Spinal cord (tissue), 10 donors: Measurements from ENCODE around the gene ADAM19. TPM values are rescaled to one million over a fixed set of nuclear protein-coding genes. Genes with fewer than 3 reads are reported as not detected.
"Not testable (repeated sequence)": the region's sequence is repeated elsewhere in the genome, so short reads cannot be mapped to it uniquely, and the experiment has no call there.

ENCODE experiments used
- DNase-seq, 6 donors: peaks; one replicate each; pipeline versions ENCODE4 v3.0.0 to v3.0.0-alpha.2; 2013 to 2015; ENCODE audit warnings: low spot score in 6 of 6, low read depth in 4 of 6
- H3K27ac ChIP-seq: one replicate; pipeline ENCODE4 v1.5.1; 2013; ENCODE audit warnings: low read depth, low read length, control low read depth
- H3K27me3 ChIP-seq: one replicate; pipeline ENCODE4 v1.6.1; 2013; ENCODE audit warnings: low read length; ENCODE audit not compliant: control insufficient read depth, insufficient read depth
- H3K36me3 ChIP-seq: one replicate; pipeline ENCODE4 v1.6.1; 2013; ENCODE audit warnings: low read length; ENCODE audit not compliant: control insufficient read depth, insufficient read depth
- H3K4me1 ChIP-seq: one replicate; pipeline ENCODE4 v1.6.1; 2013; ENCODE audit warnings: low read length; ENCODE audit not compliant: control insufficient read depth, insufficient read depth
- H3K4me3 ChIP-seq: one replicate; pipeline ENCODE4 v1.5.1; 2013; ENCODE audit warnings: low read depth, low read length, control low read depth
- H3K9me3 ChIP-seq: one replicate; pipeline ENCODE4 v1.6.1; 2013; ENCODE audit warnings: low read length; ENCODE audit not compliant: control insufficient read depth, insufficient read depth
- WGBS: methylation state at CpG from one replicate; pipeline ENCODE4 v1.1.5; 2013; ENCODE audit warnings: missing lambda C conversion rate; ENCODE audit not compliant: insufficient coverage; 5-methylcytosine and 5-hydroxymethylcytosine counted together
- polyA plus RNA-seq, 2 donors: library from polyadenylated mRNA; unstranded; fragments of 120-200 nt; gene quantifications; one replicate each; pipeline ENCODE4 v1.2.1, GENCODE V29; 2013; ENCODE audit not compliant: insufficient read length in 2 of 2
- total RNA-seq, 2 donors: library from RNA; depleted of rRNA in 1 of 2; stranded (reverse); fragments of 120-200 nt in 1 of 2; fragments of >200 nt in 1 of 2; gene quantifications; one replicate each; pipeline versions ENCODE4 v1.2.3 to v1.2.4, GENCODE V29; 2013 to 2014
- donor health status: healthy.

The ADAM19 gene
- total and polyA plus RNA-seq, 4 donors: 11.7 to 16.2 (median 15.8) TPM

- no peaks in the 10 kb centered on the region for H3K9me3 ChIP-seq
- no peak for DNase-seq
- no peak overlapping the region for H3K27ac ChIP-seq
- 98% methylated on average over 3 of the region's 5 CpGs for WGBS
- no peaks in the 10 kb centered on the region for H3K27me3 ChIP-seq
- peaks cover 26% of the 10 kb centered on the region for H3K36me3 ChIP-seq
- H3K4me1 ChIP-seq: peaks cover 5% of the 10 kb centered on the region
- H3K4me3 ChIP-seq: no peak overlapping the region
Observed at GRCh38 chr5:157494178-157494832, 81.3 kb downstream of the ADAM19 start.

- Histone ChIP-seq H3K36me3 (peaks cover 36% of the 10 kb centered on the region), H3K4me3 (no peak overlapping the region), H3K9me3 (no peaks in the 10 kb centered on the region), H3K27ac (no peak overlapping the region), H3K27me3 (no peaks in the 10 kb centered on the region), H3K4me1 (peaks cover under 1% of the 10 kb centered on the region)
- DNase-seq: no peak
- WGBS: 95% methylated on average over 7 of the region's 9 CpGs
Observed at GRCh38 chr5:157492886-157493285, 82.7 kb downstream of the ADAM19 start.

- H3K36me3 ChIP-seq: peaks cover 36% of the 10 kb centered on the region
- WGBS: 85% methylated on average over 9 of the region's 11 CpGs
Observed at GRCh38 chr5:157491471-157491995, 84.0 kb downstream of the ADAM19 start.

GRCh38 chr5:157487358-157487757 is 88.2 kb downstream of the ADAM19 start:
- H3K36me3 ChIP-seq: peaks cover 38% of the 10 kb centered on the region
- 90% methylated on average over 3 of the region's 3 CpGs for WGBS
- H3K4me1 ChIP-seq: no peaks in the 10 kb centered on the region
- no peak overlapping the region for H3K4me3 ChIP-seq
- no peak for DNase-seq
- H3K27ac ChIP-seq: no peak overlapping the region
- no peaks in the 10 kb centered on the region for H3K27me3 ChIP-seq
- H3K9me3 ChIP-seq: no peaks in the 10 kb centered on the region

More at GRCh38 chr5:157491471-157491995, 84.0 kb downstream of the ADAM19 start:
- Histone ChIP-seq H3K4me1 (no peaks in the 10 kb centered on the region), H3K27me3 (no peaks in the 10 kb centered on the region), H3K9me3 (no peaks in the 10 kb centered on the region), H3K4me3 (no peak overlapping the region), H3K27ac (no peak overlapping the region)
- no peak for DNase-seq

GRCh38 chr5:157486861-157487260 is 88.7 kb downstream of the ADAM19 start:
- WGBS: 83% methylated on average over 3 of the region's 3 CpGs
- no peak overlapping the region for H3K4me3 ChIP-seq
- H3K9me3 ChIP-seq: no peaks in the 10 kb centered on the region
- no peak for DNase-seq
- peaks cover 38% of the 10 kb centered on the region for H3K36me3 ChIP-seq
- H3K27me3 ChIP-seq: no peaks in the 10 kb centered on the region
- H3K27ac ChIP-seq: no peak overlapping the region
- no peaks in the 10 kb centered on the region for H3K4me1 ChIP-seq

GRCh38 chr5:157486221-157486681 is 89.3 kb downstream of the ADAM19 start:
- 91% methylated on average over 5 of the region's 8 CpGs for WGBS
- H3K27me3 ChIP-seq: no peaks in the 10 kb centered on the region
- H3K36me3 ChIP-seq: peaks cover 38% of the 10 kb centered on the region
- no peaks in the 10 kb centered on the region for H3K4me1 ChIP-seq
- DNase-seq: no peak
- no peaks in the 10 kb centered on the region for H3K9me3 ChIP-seq
- H3K27ac ChIP-seq: no peak overlapping the region
- no peak overlapping the region for H3K4me3 ChIP-seq

- Histone ChIP-seq H3K4me1 (no peaks in the 10 kb centered on the region), H3K9me3 (no peaks in the 10 kb centered on the region), H3K27me3 (no peaks in the 10 kb centered on the region), H3K27ac (no peak overlapping the region), H3K36me3 (peaks cover 39% of the 10 kb centered on the region), H3K4me3 (no peak overlapping the region)
- DNase-seq: no peak
- WGBS: 92% methylated on average over 1 of the region's 3 CpGs
Observed at GRCh38 chr5:157485811-157486210, 89.8 kb downstream of the ADAM19 start.

GRCh38 chr5:157485340-157485739 is 90.2 kb downstream of the ADAM19 start:
- no peak for DNase-seq
- Histone ChIP-seq H3K36me3 (peaks cover 44% of the 10 kb centered on the region), H3K4me1 (no peaks in the 10 kb centered on the region), H3K9me3 (no peaks in the 10 kb centered on the region), H3K27me3 (no peaks in the 10 kb centered on the region), H3K27ac (no peak overlapping the region), H3K4me3 (no peak overlapping the region)
- 90% methylated on average over 2 of the region's 2 CpGs for WGBS

- Histone ChIP-seq H3K4me3 (no peak overlapping the region), H3K27ac (no peak overlapping the region), H3K27me3 (no peaks in the 10 kb centered on the region), H3K4me1 (no peaks in the 10 kb centered on the region), H3K36me3 (peaks cover 48% of the 10 kb centered on the region), H3K9me3 (no peaks in the 10 kb centered on the region)
- DNase-seq: no peak
- WGBS: 84% methylated on average over 5 of the region's 5 CpGs
Observed at GRCh38 chr5:157484768-157485167, 90.8 kb downstream of the ADAM19 start.

GRCh38 chr5:157482702-157483101 is 92.9 kb downstream of the ADAM19 start:
- not testable (repeated sequence) for H3K27me3 ChIP-seq, H3K4me3 ChIP-seq, H3K9me3 ChIP-seq, H3K4me1 ChIP-seq, DNase-seq, H3K27ac ChIP-seq
- H3K36me3 ChIP-seq: peaks cover 34% of the 10 kb centered on the region
- WGBS: no CpG with 5 or more reads among the region's 2 CpGs
